Activated CD4-positive, alpha-beta T cell treated with anti-CD3 and anti-CD28 coated beads, Interleukin-2, amount 50 U/mL, for 48 hours (primary cell): Measurements from ENCODE around the gene TPP1.

ENCODE experiments used
- DNase-seq, 2 experiments: peaks; one replicate each; pipeline ENCODE4 v3.0.0-alpha.2; 2020

The TPP1 gene

DNA sequence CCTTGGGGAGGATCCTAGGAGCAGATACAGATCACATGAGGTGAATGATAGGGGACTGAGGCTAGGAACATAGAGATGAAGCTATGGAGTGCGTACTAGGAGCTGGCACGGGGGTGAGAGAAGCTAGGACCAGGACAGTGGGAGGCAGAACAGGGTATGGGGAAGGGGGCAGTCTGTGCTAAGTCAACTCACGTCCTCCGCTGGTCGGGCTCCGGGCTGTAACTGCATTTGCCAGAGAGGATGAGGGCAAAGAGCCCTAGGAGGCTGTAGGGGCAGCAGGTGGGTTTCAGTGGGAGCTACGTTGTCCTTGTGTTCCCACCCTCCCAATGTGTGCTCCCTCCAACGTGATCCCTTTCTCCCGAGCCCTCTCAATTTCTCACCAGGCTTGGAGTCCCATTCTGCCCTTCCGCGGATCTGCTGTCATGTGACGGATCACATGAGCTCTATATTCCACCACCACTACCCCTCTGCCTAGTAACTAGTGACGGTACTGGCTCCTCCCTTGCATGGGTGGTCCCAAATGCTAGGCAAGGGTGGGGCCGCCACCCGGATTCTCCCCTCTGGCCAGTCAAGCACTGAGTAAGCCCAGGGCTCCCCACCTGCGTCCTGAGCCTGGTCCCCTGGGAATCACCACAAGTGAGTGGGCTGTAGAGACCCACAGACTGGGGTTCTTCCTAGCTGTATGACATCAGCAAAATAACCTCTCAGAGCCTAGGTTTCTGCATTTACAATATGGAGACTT, at the start of gene TPP1:
TSS of gene TPP1 (minus strand) at position 419 of the 742 bp plus-strand sequence. CDS start at position 397, 22 bp downstream.
- DNase-seq: peak; percentile 89 to 92

DNA sequence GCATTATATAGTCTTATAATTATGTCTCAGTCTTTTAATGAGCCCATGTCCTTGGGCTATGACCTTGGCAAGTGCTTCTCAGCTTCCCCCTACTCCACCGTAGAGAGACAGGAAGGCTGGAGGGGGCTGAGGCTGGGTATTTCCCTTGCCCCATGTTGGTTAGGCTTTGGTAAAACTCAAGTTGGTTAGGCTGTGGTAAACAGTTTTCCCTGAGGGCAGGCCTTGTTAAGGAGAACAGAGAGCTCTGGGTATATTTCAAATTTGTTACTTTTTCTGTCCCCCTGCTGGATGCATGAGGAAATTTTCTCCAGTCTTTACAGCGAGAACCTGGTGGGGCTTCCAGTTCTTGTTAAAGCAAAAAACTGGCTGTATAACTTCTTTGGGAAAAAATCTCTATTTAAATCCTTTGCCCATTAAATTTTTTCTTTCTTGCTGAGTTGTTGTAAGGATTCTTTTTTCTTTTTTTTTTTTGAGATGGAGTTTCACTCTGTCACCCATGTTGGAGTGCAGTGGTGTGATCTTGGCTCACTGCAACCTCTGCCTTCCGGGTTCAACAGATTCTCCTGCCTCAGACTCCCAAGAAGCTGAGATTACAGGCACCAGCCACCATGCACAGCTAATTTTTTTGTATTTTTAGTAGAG, 48.6 kb upstream of the TPP1 start:
- DNase-seq: peak in 1 of 2 experiments; percentile 47

- no peak for DNase-seq
These were observed 47.3 kb upstream of the TPP1 start for GRCh38 chr11:6666302-6667183.

DNA sequence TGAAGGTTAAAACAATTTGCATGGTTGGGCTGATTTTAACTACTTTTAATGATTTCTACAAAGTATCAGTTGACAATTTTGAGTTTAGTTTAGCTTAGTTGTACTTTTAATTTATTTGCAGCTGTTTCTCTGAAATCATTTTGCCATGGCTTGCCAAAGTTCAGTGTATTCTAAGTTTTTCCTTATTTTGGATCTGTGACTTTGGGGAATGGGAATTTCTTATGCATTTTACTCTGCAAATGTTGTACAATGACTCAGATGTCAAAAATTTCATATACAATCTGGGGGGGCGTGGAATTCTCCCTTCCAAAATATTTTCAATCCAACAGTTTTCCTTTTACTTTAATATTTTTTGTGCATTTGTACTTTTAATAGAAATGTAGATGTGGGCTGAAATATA, 45.3 kb upstream of the TPP1 start:
- DNase-seq: no peak

DNA sequence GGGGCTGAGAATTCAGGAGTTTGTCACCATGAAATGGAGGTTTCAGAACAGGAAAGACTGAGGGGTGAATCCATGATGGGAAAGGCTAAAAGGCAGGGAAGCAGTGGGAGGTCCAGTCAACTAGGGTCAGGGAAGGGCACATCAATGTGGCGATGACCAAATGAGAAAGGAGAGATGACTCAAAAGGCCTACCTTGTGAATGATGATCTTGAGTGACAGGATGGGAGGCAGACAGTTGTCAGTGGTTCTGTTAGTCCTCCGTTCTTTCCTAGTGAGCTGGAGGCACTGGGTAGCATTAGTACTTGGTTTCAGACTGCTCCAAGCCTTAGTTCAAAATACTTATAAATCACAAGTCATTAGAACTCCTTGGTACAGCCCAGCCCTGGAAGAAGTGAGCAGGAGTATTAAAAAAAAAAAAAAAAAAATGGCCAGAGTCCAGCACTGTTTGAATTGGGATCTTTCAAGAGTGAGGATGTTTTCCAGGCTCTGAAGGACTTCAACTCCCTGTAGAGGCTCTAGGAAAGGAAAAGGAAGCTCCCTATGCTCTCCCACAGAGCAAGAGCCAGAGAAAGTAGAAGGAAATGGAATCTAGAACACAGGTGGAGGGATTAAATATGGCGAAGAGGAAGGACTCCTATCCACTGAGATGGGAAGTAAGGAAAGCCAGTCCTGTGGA, 44.7 kb upstream of the TPP1 start:
- no peak for DNase-seq

- no peak for DNase-seq
These were observed 41.5 kb upstream of the TPP1 start for GRCh38 chr11:6660712-6661111.

GRCh38 chr11:6658647-6659046, 39.4 kb upstream of the TPP1 start:
- no peak for DNase-seq

DNA sequence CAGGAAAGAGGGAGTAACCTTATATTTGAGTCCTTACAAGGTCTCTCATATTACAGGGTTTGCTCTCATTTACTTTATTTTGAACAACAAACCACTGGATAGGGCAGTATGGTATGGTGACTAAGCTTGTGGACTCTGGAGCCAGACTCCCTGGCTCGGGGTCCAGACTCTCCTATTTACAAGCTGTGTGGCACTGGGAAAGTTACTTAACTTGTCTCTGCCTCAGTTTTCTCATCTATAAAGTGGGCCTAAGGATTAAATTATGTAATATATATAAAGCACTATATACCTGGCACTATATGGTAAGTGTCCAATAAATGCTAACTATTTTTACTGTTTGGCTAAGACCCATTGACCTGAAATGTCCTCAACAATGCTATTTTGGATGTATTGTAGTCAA, 38.1 kb upstream of the TPP1 start:
- DNase-seq: no peak

DNA sequence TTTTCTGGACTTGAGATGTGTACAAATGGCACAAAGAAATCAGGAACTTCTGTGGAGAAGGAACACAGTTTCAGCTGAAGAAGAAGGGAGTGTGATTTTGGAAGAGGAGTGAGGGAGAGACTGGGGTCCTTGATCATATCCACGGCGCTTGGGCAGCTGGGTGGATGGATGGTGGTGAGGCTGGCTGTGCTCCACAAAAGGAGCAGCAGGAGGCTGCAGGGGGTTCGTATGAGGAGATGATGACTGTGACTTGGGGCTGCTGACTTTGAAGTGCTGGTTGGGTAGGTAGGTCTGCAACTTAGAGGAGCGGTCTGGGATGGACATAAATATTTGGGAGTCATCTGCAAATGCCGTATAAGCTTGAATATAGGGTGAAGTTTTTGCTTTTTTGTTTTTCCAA, 37.7 kb upstream of the TPP1 start:
- DNase-seq: no peak

GRCh38 chr11:6656584-6656915, 37.3 kb upstream of the TPP1 start:
- no peak for DNase-seq

- no peak for DNase-seq
These were observed 36.8 kb upstream of the TPP1 start, which contains the start of gene DCHS1 for GRCh38 chr11:6655790-6656583. Gene DCHS1 (minus strand): TSS chr11:6655809. CDS start chr11:6641613, 14,196 bp downstream.

DNA sequence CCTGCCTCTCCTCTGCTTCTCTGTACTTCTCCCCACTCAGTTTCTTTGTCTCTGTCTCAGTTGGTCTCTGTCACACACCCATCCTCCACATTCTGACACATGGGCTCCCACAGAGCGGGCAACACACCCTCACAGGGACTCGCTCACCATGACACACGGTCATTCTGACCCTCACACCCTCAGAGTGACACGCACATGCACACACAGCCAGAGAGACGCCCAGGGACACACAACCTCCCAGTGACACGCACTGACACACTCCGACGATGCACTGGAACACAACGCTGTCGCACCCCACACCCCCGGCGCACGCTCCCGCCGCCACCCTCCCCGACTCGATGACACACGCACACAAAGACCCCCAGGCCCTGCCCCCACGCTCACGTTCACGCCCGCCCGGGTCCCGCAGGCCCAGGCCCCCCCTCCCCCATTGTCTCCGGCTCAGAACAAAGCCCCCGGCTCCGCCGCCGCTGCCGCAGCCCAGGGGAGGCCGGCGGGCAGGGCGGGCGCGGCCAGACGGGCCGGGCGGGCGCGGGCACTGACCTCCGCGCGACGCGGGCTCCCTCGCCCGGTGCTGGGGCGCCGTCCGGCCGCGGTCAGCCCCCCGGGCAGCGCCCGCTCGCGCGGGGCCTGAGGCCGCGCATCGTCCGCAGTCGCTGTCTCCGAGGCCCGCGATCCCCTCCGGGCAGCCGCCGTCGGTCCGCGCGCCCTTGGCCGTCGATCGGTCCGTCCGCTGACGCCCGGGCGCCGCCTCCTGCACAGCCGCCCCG, 36.0 kb upstream of the TPP1 start:
- DNase-seq: peak in 1 of 2 experiments; percentile 34

DNA sequence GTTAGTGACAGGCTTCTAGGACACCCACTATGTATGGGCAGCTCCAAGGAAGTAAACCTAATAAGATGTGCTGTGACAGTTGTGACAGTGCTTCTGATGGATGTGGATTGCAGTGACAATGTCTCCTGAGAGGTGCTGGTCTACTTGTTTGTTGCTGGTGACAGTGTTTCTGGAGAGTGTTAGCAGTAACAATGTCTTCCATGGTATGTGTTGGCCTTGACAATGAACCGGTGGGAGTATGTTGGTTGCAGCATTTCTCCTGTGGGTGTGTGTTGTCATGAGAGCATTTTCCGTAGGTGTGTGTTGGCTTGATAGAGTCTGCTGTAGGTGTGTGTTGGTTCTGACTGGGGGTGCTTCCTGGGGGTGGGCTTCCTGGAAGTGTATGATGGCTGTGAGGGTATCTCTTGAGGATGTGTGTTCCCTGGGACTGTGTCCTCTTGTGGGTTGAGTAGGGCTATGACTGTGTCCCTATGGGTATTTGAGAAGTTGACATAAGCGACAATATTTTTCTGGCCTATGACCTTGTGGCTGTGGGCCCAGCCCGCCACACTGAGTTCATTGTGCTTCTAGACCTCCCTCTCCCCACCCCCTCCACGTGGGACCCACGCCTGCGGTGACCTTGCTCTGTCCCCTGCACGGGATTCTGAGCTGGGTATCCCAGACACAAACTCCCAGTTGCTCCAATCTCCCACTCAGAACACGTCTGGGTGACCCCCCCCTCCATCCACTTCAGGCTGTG, 35.2 kb upstream of the TPP1 start:
- no peak for DNase-seq

- DNase-seq: no peak
These were observed 34.4 kb upstream of the TPP1 start for GRCh38 chr11:6653656-6654055.

DNA sequence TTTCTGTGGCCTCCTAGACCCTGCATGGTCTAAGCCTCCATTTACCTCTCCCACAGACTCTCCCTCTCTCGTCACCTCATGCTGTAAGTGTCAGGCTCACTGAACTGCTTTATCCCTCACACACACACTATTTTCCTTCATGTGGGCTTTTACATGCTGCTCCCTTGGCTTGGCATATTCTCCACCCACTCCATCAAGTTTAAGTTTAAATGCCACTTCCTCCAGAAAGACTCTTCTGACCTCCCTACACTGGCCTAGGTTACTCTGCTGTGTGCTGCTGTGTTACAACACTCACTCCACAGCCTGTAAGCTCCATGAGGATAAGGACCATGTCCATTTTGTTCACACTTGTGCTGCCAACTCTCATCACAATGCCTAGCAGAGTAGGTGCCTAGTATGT, 33.9 kb upstream of the TPP1 start:
- DNase-seq: no peak

DNA sequence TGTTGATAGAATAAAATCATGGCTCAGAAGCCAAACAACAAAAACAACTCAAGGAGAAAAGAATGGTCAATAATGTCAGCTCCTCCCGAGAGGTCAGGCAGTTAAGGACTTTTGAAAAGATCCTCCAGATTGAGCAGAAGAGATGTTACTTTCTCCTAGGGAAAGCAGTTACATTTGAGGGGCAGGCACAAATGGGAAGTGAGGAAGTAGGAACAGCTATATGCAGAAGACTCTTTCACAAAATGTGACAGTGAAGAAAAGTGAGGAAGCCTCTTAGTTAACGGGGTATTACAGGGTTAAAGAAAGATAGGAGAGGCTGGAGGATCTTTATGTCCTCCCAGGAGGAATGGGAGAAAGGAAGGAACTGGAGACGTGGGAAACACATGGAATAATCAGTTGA, 33.0 kb upstream of the TPP1 start:
- no peak for DNase-seq

- no peak for DNase-seq
These were observed 31.8 kb upstream of the TPP1 start for GRCh38 chr11:6650980-6651379.

DNA sequence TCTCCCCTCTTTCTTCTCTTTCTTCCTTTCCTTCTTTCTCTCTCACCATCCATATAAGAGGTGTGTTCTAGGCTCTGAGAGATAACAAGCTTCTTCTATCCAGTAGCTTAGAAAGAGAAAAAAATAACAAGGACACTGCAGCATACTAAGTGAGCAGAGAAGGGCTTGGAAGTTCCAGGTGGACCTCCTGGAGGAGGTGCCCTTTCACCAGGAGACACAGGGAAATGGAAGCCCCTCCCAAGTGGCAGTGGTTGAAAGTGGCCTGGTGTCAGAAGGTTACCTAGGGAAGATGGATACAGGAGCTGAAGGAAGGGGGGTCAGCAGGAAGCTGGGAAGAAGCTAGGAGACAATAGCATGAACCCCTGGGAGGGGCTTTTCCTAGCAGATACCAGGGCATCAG, 30.9 kb upstream of the TPP1 start:
- DNase-seq: no peak

DNA sequence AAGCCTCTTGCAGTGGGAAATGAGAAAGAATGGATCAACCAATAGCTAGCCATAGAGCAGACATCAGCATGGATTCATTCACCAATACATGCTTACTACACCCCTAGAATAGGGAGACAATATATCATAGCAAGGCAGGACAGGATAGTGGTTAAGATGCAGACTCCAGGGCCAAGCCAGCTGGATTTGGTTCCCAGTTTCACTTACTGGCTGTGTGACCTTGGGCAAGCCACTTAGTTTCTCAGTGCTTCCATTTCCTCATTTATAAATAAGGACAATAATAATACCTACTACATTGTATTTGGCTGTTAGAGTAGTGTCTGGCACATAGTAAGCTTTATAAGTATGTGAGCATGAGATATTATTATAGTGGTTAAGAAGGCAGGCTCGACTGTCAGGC, 29.3 kb upstream of the TPP1 start:
- no peak for DNase-seq

GRCh38 chr11:6647836-6648235, 28.6 kb upstream of the TPP1 start:
- DNase-seq: no peak
